ENCODE data around the gene PRKG1.
"Not testable (repeated sequence)": the region's sequence is repeated elsewhere in the genome, so short reads cannot be mapped to it uniquely, and the experiment has no call there.

Gene PRKG1

GRCh38 chr10:52215745-52216361 is 1141.6 kb downstream of the PRKG1 start:
- DNase-seq (ENCODE audit: low read depth) = no peak

- no peak for DNase-seq (ENCODE audit: low read depth)
Measured at GRCh38 chr10:52216852-52217251, 1142.6 kb downstream of the PRKG1 start.

GRCh38 chr10:52217531-52217930 is 1143.2 kb downstream of the PRKG1 start:
- DNase-seq (ENCODE audit: low read depth) = no peak

- DNase-seq (ENCODE audit: low read depth) = no peak
Measured at GRCh38 chr10:52220947-52221346, 1146.7 kb downstream of the PRKG1 start.

- no peak for DNase-seq (ENCODE audit: low read depth)
Measured at GRCh38 chr10:52221923-52222322, 1147.6 kb downstream of the PRKG1 start.

GRCh38 chr10:52226197-52226847 is 1152.0 kb downstream of the PRKG1 start:
- DNase-seq (ENCODE audit: low read depth) = no peak

GRCh38 chr10:52228556-52228955 is 1154.3 kb downstream of the PRKG1 start:
- no peak for DNase-seq (ENCODE audit: low read depth)

GRCh38 chr10:52229291-52229931 is 1155.1 kb downstream of the PRKG1 start:
- DNase-seq (ENCODE audit: low read depth) = no peak

GRCh38 chr10:52232561-52233350 is 1158.5 kb downstream of the PRKG1 start:
- DNase-seq (ENCODE audit: low read depth) = no peak

GRCh38 chr10:52233351-52233991 is 1159.2 kb downstream of the PRKG1 start:
- DNase-seq (ENCODE audit: low read depth) = not testable (repeated sequence)

- no peak for DNase-seq (ENCODE audit: low read depth)
Measured at GRCh38 chr10:52239771-52240170, 1165.5 kb downstream of the PRKG1 start.

- DNase-seq (ENCODE audit: low read depth) = no peak
Measured at GRCh38 chr10:52245547-52245946, 1171.3 kb downstream of the PRKG1 start.

GRCh38 chr10:52247929-52248328 is 1173.6 kb downstream of the PRKG1 start:
- DNase-seq (ENCODE audit: low read depth) = not testable (repeated sequence)

- DNase-seq (ENCODE audit: low read depth) = no peak
Measured at GRCh38 chr10:52248697-52249306, 1174.5 kb downstream of the PRKG1 start.

GRCh38 chr10:52249850-52250395 is 1175.6 kb downstream of the PRKG1 start:
- DNase-seq (ENCODE audit: low read depth) = no peak

GRCh38 chr10:52250510-52250909 is 1176.2 kb downstream of the PRKG1 start:
- no peak for DNase-seq (ENCODE audit: low read depth)

GRCh38 chr10:52252307-52252706 is 1178.0 kb downstream of the PRKG1 start:
- DNase-seq (ENCODE audit: low read depth) = no peak

- DNase-seq (ENCODE audit: low read depth) = no peak
Measured at GRCh38 chr10:52256832-52257691, 1182.8 kb downstream of the PRKG1 start.

GRCh38 chr10:52257692-52258075 is 1183.4 kb downstream of the PRKG1 start:
- DNase-seq (ENCODE audit: low read depth) = no peak

GRCh38 chr10:52258799-52259425 is 1184.6 kb downstream of the PRKG1 start:
- DNase-seq (ENCODE audit: low read depth) = no peak

All from T-helper 22 cell (primary cell).